Adipocyte (in vitro differentiated cells): ENCODE measurements around the gene GSTCD.
"Not testable (repeated sequence)": the region's sequence is repeated elsewhere in the genome, so short reads cannot be mapped to it uniquely, and the experiment has no call there.

Source experiments
- DNase-seq: peaks from one replicate; pipeline ENCODE4 v3.0.0-alpha.2; 2015; ENCODE audit warnings: low read depth
- H3K27me3 ChIP-seq: replicated peaks from 2 replicates; pipeline ENCODE4 v1.7.0; 2013; ENCODE audit warnings: mild to moderate bottlenecking, low read length, moderate library complexity; ENCODE audit not compliant: control insufficient read depth, insufficient read depth
- H3K36me3 ChIP-seq: 2 replicates; pipeline ENCODE4 v1.7.0; 2013; ENCODE audit warnings: low read length, mild to moderate bottlenecking, moderate library complexity; ENCODE audit not compliant: control insufficient read depth, insufficient read depth, severe bottlenecking
- H3K4me1 ChIP-seq: 2 replicates; pipeline ENCODE4 v1.7.0; 2013; ENCODE audit warnings: mild to moderate bottlenecking, low read length, moderate library complexity; ENCODE audit not compliant: control insufficient read depth, insufficient read depth
- H3K4me3 ChIP-seq: 2 replicates; pipeline ENCODE4 v1.7.0; 2013; ENCODE audit warnings: mild to moderate bottlenecking, low read length, moderate library complexity
- H3K9ac ChIP-seq: 2 replicates; pipeline ENCODE4 v1.7.0; 2013; ENCODE audit warnings: mild to moderate bottlenecking, low read length, moderate library complexity
- H3K9me3 ChIP-seq: 2 replicates; pipeline ENCODE4 v1.7.0; 2013; ENCODE audit warnings: mild to moderate bottlenecking, low read length, moderate library complexity; ENCODE audit not compliant: control insufficient read depth

Gene GSTCD

DNA sequence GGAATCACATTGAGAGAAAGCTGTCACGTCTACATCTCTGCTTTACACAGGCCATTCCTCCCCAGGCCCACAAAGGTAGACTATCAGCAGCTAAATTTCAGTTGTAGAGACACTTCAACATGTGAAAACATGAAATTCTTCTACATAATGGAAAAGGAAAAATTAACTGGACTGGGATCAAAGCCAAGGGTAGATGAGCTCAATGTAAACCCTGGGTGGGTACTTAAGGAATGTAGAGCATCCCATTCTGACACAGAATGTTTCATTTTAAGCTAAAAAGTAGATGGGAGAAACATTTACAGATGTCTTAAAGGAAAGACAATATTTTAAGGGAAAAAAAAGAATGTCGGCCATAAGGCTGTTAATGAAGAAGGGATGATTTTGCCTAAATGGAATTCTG, 135.4 kb downstream of the GSTCD start:
- DNase-seq, result peak; percentile 22
- Histone ChIP-seq H3K9me3 (no peaks in the 10 kb centered on the region), H3K9ac (no peak overlapping the region), H3K36me3 (no peaks in the 10 kb centered on the region), H3K27me3 (no peaks in the 10 kb centered on the region), H3K4me3 (no peak overlapping the region), H3K4me1 (no peaks in the 10 kb centered on the region)

DNA sequence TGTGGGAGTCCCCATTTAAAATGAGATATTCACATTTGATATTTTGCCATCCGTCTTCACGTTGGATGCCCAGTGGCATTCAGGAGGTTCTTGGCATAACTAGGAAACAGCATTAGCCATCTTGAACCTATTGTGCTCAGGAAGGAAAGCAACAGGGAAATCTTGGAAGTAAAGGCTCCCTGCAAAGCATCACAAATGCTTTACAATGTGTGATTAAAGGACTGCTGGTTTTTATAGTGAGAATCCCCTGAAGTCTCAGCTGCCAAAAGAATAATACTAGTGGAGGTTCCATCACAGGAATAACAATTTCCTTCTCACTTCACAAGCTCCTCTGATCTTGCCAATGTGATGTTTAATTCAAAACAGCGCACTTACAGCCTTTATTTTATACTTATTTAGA, 137.0 kb downstream of the GSTCD start:
- H3K4me3 ChIP-seq, result no peak overlapping the region
- H3K9me3 ChIP-seq, result no peaks in the 10 kb centered on the region
- H3K36me3 ChIP-seq, result no peaks in the 10 kb centered on the region
- DNase-seq, result no peak
- H3K27me3 ChIP-seq, result no peaks in the 10 kb centered on the region
- no peaks in the 10 kb centered on the region for H3K4me1 ChIP-seq
- no peak overlapping the region for H3K9ac ChIP-seq

DNA sequence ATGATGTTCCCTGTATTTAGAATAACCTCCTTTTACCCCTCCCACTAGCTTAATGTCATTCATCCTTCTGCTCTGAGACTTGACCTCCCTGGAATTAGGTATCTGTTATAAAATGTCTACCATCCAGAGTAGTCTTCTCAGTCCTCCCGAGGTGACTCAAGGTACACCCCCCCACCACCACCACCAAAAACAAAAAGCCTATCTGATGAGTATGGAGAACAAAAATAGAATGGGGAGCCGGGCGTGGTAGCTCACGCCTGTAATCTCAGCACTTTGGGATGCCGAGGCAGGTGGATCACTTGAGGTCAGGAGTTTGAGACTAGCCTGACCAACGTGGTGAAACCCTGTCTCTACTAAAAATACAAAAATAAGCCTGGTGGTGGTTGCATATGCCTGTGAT, 139.8 kb downstream of the GSTCD start:
- H3K27me3 ChIP-seq, DNase-seq, H3K4me3 ChIP-seq, H3K9ac ChIP-seq, H3K9me3 ChIP-seq, H3K36me3 ChIP-seq, H3K4me1 ChIP-seq: not testable (repeated sequence)

GRCh38 chr4:105851196-105851595, 142.6 kb downstream of the GSTCD start:
- DNase-seq, result no peak
- Histone ChIP-seq H3K27me3 (no peaks in the 10 kb centered on the region), H3K36me3 (no peaks in the 10 kb centered on the region), H3K4me3 (no peak overlapping the region), H3K9me3 (peaks cover 6% of the 10 kb centered on the region), H3K9ac (no peak overlapping the region), H3K4me1 (no peaks in the 10 kb centered on the region)

GRCh38 chr4:105852230-105852629, 143.6 kb downstream of the GSTCD start:
- H3K9me3 ChIP-seq, H3K4me1 ChIP-seq, H3K27me3 ChIP-seq, H3K4me3 ChIP-seq, DNase-seq, H3K36me3 ChIP-seq, H3K9ac ChIP-seq: not testable (repeated sequence)

DNA sequence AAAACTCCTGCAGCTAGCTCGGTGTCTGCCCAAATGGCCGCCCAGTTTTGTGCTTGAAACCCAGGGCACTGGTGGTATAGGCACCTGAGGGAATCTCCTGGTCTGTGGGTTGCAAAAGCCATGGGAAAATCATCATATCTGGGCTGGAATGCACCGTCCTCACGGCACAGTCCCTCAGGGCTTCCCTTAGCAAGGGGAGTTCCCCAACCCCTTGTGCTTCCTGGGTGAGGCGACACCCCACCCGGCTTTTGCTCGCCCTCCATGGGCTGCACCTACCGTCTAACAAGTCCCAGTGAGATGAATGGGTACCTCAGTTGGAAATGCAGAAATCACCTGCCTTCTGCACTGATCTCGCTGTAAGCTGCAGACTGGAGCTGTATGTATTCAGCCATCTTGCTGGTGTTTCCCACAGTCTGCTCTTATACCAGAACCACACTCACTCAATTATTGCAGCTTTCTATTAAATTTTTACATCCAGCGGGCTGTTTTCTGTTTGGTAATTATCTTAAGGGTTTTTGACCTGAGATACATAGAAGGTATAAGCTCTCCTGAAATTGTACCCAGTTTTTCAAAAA, 150.0 kb downstream of the GSTCD start:
- Histone ChIP-seq H3K9me3 (peaks cover 8% of the 10 kb centered on the region), H3K9ac (no peak overlapping the region), H3K4me3 (no peak overlapping the region), H3K4me1 (peaks cover 10% of the 10 kb centered on the region), H3K36me3 (no peaks in the 10 kb centered on the region), H3K27me3 (no peaks in the 10 kb centered on the region)
- DNase-seq, result no peak

DNA sequence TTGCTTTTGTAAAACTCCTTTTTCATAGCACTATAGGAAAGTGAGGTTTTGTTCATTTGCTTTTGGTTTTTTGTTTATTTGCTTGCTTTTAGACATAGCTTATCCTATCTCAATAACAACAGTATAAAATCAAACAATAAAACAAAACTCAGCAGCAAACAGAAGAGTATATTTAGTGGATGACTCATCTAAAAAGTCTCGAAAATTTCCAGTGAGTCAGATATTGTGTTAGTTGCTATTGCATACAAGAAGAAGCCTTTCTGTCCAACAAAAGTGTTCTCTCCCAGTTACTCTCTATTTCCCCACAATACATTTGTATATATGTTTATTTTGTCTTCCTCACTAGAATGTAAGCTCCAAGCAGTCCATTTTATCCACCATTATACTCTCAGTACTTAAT, 150.6 kb downstream of the GSTCD start:
- H3K4me1 ChIP-seq, result peaks cover 10% of the 10 kb centered on the region
- H3K9ac ChIP-seq, result no peak overlapping the region
- no peak overlapping the region for H3K4me3 ChIP-seq
- no peaks in the 10 kb centered on the region for H3K27me3 ChIP-seq
- peaks cover 8% of the 10 kb centered on the region for H3K9me3 ChIP-seq
- no peaks in the 10 kb centered on the region for H3K36me3 ChIP-seq
- DNase-seq, result peak; percentile 82

DNA sequence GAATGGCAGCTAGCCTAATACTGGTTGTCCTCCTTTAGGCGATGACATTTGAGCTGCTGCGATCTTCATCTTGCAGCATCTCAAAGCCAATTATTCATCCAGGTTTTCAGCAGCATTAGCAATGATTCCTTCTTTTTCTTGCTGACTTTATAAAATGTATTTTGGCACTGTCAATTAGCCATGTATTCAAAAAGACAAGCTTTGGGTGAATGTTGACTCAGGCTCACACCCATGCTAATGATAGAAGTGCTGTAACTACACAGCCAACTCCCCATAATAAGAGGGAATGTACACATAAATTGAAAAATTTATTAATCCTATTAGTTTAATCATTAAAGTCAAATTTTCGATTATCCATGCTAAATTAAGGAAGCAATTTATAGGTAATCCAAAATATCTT, 162.4 kb downstream of the GSTCD start:
- H3K9ac ChIP-seq, result no peak overlapping the region
- H3K9me3 ChIP-seq, result no peaks in the 10 kb centered on the region
- no peaks in the 10 kb centered on the region for H3K4me1 ChIP-seq
- no peaks in the 10 kb centered on the region for H3K27me3 ChIP-seq
- no peaks in the 10 kb centered on the region for H3K36me3 ChIP-seq
- no peak overlapping the region for H3K4me3 ChIP-seq
- no peak for DNase-seq

DNA sequence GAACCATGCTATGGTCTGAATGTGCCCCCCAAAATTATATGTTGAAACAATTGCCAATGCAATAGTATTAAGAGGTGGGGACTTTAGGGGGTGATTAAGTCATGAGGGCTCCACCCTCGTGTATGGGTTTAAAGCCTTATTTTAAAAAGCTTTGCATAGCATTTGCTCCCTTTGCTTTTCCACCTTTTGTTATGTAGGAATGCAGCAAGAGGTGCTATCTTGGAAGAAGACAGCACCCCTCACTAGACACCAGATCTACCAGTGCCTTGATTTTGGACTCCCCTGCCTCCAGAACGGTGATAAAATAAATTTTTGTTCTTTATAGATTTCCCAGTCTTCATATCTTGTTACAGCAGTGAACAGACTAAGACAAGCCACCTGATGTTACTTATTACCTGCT, 163.4 kb downstream of the GSTCD start:
- Histone ChIP-seq H3K4me1 (no peaks in the 10 kb centered on the region), H3K9me3 (no peaks in the 10 kb centered on the region), H3K36me3 (no peaks in the 10 kb centered on the region), H3K4me3 (no peak overlapping the region), H3K9ac (no peak overlapping the region), H3K27me3 (no peaks in the 10 kb centered on the region)
- no peak for DNase-seq

GRCh38 chr4:105875233-105875632, 166.6 kb downstream of the GSTCD start:
- H3K27me3 ChIP-seq, result no peaks in the 10 kb centered on the region
- no peaks in the 10 kb centered on the region for H3K36me3 ChIP-seq
- H3K9ac ChIP-seq, result no peak overlapping the region
- no peaks in the 10 kb centered on the region for H3K4me1 ChIP-seq
- no peak for DNase-seq
- no peaks in the 10 kb centered on the region for H3K9me3 ChIP-seq
- no peak overlapping the region for H3K4me3 ChIP-seq

- H3K27me3 ChIP-seq, result no peaks in the 10 kb centered on the region
- no peaks in the 10 kb centered on the region for H3K4me1 ChIP-seq
- no peaks in the 10 kb centered on the region for H3K9me3 ChIP-seq
- H3K9ac ChIP-seq, result no peak overlapping the region
- no peaks in the 10 kb centered on the region for H3K36me3 ChIP-seq
- DNase-seq, result no peak
- no peak overlapping the region for H3K4me3 ChIP-seq
Measured at GRCh38 chr4:105878668-105879067, 170.1 kb downstream of the GSTCD start.

DNA sequence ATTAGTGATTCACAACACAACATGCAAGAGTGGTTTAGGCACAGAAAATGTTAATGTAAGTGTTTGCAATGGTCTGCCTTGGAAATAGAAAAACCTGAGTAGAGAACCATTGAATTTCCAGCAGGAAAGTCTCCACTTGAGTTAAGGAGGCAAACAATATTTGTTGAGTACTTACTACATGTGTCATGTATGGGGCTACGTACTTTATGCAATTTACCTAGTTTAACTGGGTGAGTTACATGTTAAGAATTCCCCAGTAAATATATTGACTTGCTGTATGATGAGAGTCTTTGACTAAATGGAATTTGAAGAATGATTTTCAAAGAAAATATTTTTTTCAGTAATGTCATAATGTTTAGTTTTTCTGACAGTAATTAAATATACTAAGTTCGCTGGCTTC, 178.9 kb downstream of the GSTCD start:
- H3K4me1 ChIP-seq, result no peaks in the 10 kb centered on the region
- H3K27me3 ChIP-seq, result peaks cover 24% of the 10 kb centered on the region

More for the DNA sequence above, 178.9 kb downstream of the GSTCD start:
- Histone ChIP-seq H3K9ac (no peak overlapping the region), H3K4me3 (no peak overlapping the region), H3K36me3 (no peaks in the 10 kb centered on the region), H3K9me3 (no peaks in the 10 kb centered on the region)
- no peak for DNase-seq
